NB4 (cell line): Measurements from ENCODE around the gene KLK3.

ENCODE experiments used
- DNase-seq: peaks from one replicate; pipeline ENCODE4 v3.0.0; 2010; ENCODE audit warnings: low read depth
- H3K4me3 ChIP-seq: one replicate; pipeline ENCODE4 v1.5.1; 2011; ENCODE audit warnings: mild to moderate bottlenecking, low read depth, low read length, moderate library complexity
- MYC ChIP-seq: IDR thresholded peaks from 2 replicates; pipeline ENCODE4 v1.6.1; 2011; ENCODE audit warnings: low read depth, low read length
- POLR2A ChIP-seq: IDR thresholded peaks from 2 replicates; pipeline ENCODE4 v1.6.1; 2011; ENCODE audit warnings: mild to moderate bottlenecking; ENCODE audit not compliant: insufficient read length; ENCODE audit errors: extremely low read depth
- TF ChIP-seq, protein P1 (sequence below): IDR thresholded peaks from one replicate; pipeline ENCODE4 v1.5.1; 2012; ENCODE audit warnings: low read depth, low read length
- TF ChIP-seq, protein P2 (sequence below): IDR thresholded peaks from 2 replicates; pipeline ENCODE4 v1.6.1; 2011; ENCODE audit warnings: low read depth, low read length

KLK3 gene

DNA sequence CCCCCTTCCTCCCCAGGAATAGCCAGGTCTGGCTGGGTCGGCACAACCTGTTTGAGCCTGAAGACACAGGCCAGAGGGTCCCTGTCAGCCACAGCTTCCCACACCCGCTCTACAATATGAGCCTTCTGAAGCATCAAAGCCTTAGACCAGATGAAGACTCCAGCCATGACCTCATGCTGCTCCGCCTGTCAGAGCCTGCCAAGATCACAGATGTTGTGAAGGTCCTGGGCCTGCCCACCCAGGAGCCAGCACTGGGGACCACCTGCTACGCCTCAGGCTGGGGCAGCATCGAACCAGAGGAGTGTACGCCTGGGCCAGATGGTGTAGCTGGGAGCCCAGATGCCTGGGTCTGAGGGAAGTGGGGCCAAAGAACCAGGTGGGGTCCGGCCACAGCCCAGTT, 21.7 kb downstream of the KLK3 start:
- no peak for DNase-seq
- TF ChIP-seq, protein P1, sequence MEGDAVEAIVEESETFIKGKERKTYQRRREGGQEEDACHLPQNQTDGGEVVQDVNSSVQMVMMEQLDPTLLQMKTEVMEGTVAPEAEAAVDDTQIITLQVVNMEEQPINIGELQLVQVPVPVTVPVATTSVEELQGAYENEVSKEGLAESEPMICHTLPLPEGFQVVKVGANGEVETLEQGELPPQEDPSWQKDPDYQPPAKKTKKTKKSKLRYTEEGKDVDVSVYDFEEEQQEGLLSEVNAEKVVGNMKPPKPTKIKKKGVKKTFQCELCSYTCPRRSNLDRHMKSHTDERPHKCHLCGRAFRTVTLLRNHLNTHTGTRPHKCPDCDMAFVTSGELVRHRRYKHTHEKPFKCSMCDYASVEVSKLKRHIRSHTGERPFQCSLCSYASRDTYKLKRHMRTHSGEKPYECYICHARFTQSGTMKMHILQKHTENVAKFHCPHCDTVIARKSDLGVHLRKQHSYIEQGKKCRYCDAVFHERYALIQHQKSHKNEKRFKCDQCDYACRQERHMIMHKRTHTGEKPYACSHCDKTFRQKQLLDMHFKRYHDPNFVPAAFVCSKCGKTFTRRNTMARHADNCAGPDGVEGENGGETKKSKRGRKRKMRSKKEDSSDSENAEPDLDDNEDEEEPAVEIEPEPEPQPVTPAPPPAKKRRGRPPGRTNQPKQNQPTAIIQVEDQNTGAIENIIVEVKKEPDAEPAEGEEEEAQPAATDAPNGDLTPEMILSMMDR, result no peak
- TF ChIP-seq, protein P2, sequence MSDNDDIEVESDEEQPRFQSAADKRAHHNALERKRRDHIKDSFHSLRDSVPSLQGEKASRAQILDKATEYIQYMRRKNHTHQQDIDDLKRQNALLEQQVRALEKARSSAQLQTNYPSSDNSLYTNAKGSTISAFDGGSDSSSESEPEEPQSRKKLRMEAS, result no peak
- no peak for TF ChIP-seq MYC
- no peak for TF ChIP-seq POLR2A
- no peak overlapping the region for H3K4me3 ChIP-seq

- DNase-seq, result no peak
- no peak for TF ChIP-seq POLR2A
- TF ChIP-seq MYC, result no peak
- TF ChIP-seq, protein P2, result no peak
- TF ChIP-seq, protein P1, result no peak
- no peak overlapping the region for H3K4me3 ChIP-seq
These were observed 22.6 kb downstream of the KLK3 start for GRCh38 chr19:50877338-50877737.

DNA sequence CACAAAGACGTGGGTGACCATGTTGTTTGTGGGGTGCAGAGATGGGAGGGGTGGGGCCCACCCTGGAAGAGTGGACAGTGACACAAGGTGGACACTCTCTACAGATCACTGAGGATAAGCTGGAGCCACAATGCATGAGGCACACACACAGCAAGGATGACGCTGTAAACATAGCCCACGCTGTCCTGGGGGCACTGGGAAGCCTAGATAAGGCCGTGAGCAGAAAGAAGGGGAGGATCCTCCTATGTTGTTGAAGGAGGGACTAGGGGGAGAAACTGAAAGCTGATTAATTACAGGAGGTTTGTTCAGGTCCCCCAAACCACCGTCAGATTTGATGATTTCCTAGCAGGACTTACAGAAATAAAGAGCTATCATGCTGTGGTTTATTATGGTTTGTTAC, 24.1 kb downstream of the KLK3 start:
- no peak overlapping the region for H3K4me3 ChIP-seq
- no peak for TF ChIP-seq MYC
- TF ChIP-seq, protein P2, result no peak
- TF ChIP-seq, protein P1, result no peak
- no peak for TF ChIP-seq POLR2A
- no peak for DNase-seq

DNA sequence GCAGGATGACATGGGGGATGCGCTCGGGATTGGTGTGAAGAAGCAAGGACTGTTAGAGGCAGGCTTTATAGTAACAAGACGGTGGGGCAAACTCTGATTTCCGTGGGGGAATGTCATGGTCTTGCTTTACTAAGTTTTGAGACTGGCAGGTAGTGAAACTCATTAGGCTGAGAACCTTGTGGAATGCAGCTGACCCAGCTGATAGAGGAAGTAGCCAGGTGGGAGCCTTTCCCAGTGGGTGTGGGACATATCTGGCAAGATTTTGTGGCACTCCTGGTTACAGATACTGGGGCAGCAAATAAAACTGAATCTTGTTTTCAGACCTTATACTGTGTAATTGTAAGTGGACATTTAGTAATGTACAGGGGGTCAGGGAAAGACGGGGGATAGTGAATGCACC, 25.5 kb downstream of the KLK3 start:
- TF ChIP-seq POLR2A (no peak), MYC (no peak)
- TF ChIP-seq, protein P1, result no peak
- TF ChIP-seq, protein P2, result no peak
- no peak for DNase-seq
- no peak overlapping the region for H3K4me3 ChIP-seq

DNA sequence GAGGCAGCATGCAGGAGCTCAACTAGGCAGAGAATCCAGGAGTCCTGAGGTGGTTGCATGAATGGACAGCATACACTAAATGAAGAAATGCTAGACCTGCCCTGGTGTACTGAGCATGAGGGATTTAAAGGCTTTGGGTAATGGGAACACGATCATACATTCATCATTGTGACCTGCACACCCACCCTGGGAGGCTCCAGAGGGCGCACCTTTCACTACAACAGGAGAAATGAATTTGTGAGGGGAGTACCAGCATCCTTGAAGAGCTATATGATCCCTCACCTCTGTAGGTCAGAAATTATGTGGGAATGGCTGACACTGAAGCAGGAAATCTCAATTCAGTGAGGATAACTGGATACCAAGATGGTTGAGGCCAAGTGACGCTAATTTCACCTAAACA, 27.5 kb downstream of the KLK3 start:
- no peak for DNase-seq
- no peak overlapping the region for H3K4me3 ChIP-seq
- TF ChIP-seq MYC (no peak), POLR2A (no peak)
- TF ChIP-seq, protein P2, result no peak
- TF ChIP-seq, protein P1, result no peak

DNA sequence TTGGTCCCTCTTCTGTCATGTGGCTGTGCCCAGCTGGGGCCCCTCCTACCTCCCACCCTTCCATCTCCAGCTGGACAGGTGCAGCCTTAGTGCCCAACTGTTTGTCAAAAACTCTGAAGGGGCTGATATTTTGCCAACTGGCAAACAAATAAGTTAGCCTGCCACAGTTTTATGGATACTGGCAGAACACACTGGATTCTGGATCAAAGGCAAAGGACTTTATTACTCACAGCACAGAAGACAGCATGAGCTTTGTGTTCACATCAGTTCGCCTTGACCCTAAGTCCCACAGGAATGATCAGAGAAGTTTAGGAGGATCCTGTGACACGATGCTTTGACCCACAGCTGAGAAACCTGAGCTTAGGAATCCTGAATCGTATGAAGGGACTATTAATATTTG, 34.9 kb downstream of the KLK3 start:
- no peak overlapping the region for H3K4me3 ChIP-seq
- no peak for DNase-seq
- TF ChIP-seq POLR2A (no peak), MYC (no peak)
- TF ChIP-seq, protein P2, result no peak
- TF ChIP-seq, protein P1, result no peak
